ENCODE measurements around the gene BICDL2. TPM values are rescaled to one million over a fixed set of nuclear protein-coding genes. Genes with fewer than 3 reads are reported as not detected.
A peak's percentile ranks its signal among the peaks of the same experiment; 100 is the strongest.

Gene BICDL2
- polyA plus RNA-seq, 1 experiment = not detected

GRCh38 chr16:3026609-3027488 lies 9.9 kb downstream of the BICDL2 start:
- Histone ChIP-seq H3K4me3 (ENCODE audit: low read depth, low read length) (no peak overlapping the region), H3K27ac (ENCODE audit: low read depth, low read length) (no peak overlapping the region), H3K9me3 (ENCODE audit: control insufficient read depth, insufficient read depth, low read length) (no peaks in the 10 kb centered on the region; the same call in 1 of the 2 replicates), H3K27me3 (ENCODE audit: control insufficient read depth, insufficient read depth, low read length) (peaks cover 22% of the 10 kb centered on the region)
- ChIA-PET POLR2A (no interaction called here), CTCF (interaction anchor here (0.7 to 1.6 kb wide), 4 partner anchors 8 to 147 kb away, joined by 3 to 6 read pairs (median 4); no protein-coding TSS in a partner anchor)
- no peak for TF ChIP-seq CTCF (IDR thresholded peaks at IDR 0.05; ENCODE audit: low read depth, low read length)
- no peak for DNase-seq (ENCODE audit: low read depth, low spot score)

DNA sequence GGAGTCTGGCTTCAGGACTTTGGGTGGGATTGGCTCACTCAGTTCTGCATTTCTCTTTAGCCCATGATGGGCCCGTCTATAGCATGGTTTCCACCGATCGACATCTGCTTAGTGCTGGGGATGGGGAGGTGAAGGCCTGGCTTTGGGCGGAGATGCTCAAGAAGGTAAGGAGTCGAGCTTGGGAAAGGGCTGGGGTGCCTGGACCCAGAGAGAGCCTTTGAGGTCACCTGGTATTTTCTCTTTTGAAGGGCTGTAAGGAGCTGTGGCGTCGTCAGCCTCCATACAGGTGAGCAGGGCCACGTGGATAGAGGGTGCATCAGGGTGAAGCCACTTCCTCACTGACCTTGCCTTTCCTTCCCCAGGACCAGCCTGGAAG lies 10.8 kb downstream of the BICDL2 start:
- TF ChIP-seq CTCF (IDR thresholded peaks at IDR 0.05; ENCODE audit: low read depth, low read length) = no peak
- peaks cover 22% of the 10 kb centered on the region for H3K27me3 ChIP-seq (ENCODE audit: control insufficient read depth, insufficient read depth, low read length)
- ChIA-PET POLR2A (no interaction called here), CTCF (interaction anchor here (1.2 to 1.3 kb wide), 2 partner anchors 9 to 104 kb away, joined by 3 to 4 read pairs; no protein-coding TSS in a partner anchor)
- no peak overlapping the region for H3K27ac ChIP-seq (ENCODE audit: low read depth, low read length)
- no peaks in the 10 kb centered on the region; the same call in 1 of the 2 replicates for H3K9me3 ChIP-seq (ENCODE audit: control insufficient read depth, insufficient read depth, low read length)
- no peak for DNase-seq (ENCODE audit: low read depth, low spot score)
- no peak overlapping the region for H3K4me3 ChIP-seq (ENCODE audit: low read depth, low read length)

DNA sequence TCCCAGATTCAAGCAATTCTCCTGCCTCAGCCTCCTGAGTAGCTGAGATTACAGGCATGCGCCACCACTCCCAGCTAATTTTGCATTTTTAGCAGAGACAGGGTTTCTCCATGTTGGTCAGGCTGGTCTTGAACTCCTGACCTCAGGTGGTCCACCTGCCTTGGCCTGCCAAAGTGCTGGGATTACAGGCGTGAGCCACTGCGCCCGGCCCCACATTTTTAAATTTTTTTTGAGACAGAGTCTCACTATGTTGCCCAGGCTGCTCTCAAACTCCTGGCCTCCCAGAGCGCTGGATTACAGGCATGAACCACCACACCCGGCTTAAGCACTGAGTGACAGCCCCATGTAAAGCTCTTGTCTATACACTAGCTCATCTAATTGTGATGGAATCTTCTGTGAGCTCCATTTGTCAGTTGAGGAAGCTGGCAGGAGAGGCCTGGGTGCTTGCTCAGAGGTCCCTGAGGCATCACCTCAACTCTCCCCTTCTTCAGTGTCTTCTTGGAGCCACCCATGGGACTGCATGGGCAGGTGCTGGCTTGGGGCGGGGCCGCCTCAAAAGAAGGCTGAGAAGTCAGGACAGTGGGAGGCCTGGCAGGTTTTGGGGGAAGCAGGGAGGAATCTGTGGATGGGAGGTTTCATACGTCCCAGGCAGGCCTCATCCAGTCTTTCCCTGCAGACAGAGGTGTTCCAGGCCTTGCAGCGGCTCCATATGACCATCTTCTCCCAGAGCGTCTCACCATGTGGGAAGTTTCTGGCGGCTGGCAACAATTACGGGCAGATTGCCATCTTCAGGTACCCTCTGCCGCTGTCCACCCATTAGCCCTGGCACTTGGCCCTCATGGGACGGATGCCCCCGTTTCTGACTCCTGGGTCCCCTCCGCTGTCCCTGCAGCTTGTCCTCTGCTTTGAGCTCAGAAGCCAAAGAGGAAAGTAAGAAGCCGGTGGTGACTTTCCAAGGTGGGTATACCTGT lies 11.4 kb downstream of the BICDL2 start:
- H3K27me3 ChIP-seq (ENCODE audit: control insufficient read depth, insufficient read depth, low read length) = peaks cover 17% of the 10 kb centered on the region
- TF ChIP-seq CTCF (IDR thresholded peaks at IDR 0.05; ENCODE audit: low read depth, low read length) = no peak
- H3K4me3 ChIP-seq (ENCODE audit: low read depth, low read length) = no peak overlapping the region
- H3K27ac ChIP-seq (ENCODE audit: low read depth, low read length) = no peak overlapping the region
- no peaks in the 10 kb centered on the region; the same call in 1 of the 2 replicates for H3K9me3 ChIP-seq (ENCODE audit: control insufficient read depth, insufficient read depth, low read length)
- no peak for DNase-seq (ENCODE audit: low read depth, low spot score)
- ChIA-PET CTCF (interaction anchor here (0.6 to 1.3 kb wide), 3 partner anchors 10 to 104 kb away, joined by 4 to 8 read pairs (median 7); no protein-coding TSS in a partner anchor), POLR2A (interaction anchor here (0.6 to 0.7 kb wide), 2 partner anchors 9 to 899 kb away, joined by 3 to 7 read pairs; no protein-coding TSS in a partner anchor)

DNA sequence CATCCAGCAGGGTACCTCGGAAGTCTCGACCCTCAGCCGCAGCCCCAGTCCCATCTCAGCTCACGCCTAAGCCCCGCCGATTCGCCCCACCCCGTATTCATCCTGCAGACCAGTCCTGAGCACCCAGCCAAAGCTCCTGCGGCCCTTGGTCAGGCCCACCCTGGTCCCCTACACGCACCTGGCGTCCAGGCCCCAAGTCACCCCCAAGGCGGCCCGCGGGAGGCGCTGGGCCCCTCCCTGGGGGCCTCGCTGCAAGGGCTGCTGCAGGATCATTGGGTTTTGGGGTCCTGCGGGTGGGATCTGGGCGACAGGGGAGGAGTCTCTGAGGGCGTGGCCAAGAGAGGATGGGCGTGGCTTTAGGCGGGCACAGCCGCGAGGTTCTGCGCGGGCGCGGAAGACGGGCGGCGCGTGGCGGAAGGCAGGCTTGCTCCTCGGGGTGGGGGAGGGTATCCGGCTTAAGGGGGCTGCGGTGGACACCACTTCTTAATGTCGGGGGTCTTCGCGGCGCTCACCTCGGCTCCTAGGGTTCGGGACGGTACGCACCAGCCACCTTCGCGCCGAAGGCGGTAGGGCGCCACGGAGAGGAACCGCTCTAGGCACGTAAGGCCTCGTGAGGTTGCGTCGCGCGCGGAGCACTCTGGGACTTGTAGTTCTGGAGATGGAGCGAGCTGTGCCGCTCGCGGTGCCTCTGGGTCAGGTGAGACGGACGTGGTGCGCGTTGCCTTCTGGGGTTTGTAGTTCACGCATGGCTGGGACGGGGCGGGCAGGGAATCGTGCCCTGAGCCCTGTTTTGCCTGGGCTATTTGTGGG lies 12.9 kb downstream of the BICDL2 start, which contains the start of the genes HCFC1R1 and THOC6:
TSS of gene HCFC1R1 (minus strand) at position 274 of the 810 bp plus-strand sequence. CDS start at position 273, 1 bp downstream.
TSS of gene THOC6 (plus strand) at position 367 of the 810 bp plus-strand sequence. CDS start at position 659, 292 bp downstream.
- H3K4me3 ChIP-seq (ENCODE audit: low read depth, low read length) = peak within 1 kb of the TSS; percentile 94
- ChIA-PET POLR2A (interaction anchor here (0.5 to 1.3 kb wide), 6 partner anchors 10 to 1644 kb away, joined by 3 to 6 read pairs (median 4); no protein-coding TSS in a partner anchor), CTCF (interaction anchor here (1.1 to 1.8 kb wide), 3 partner anchors 8 to 36 kb away, joined by 3 to 15 read pairs (median 8); no protein-coding TSS in a partner anchor)
- peak; percentile 91 for DNase-seq (ENCODE audit: low read depth, low spot score)
- peak within 1 kb of the TSS; percentile 99 for H3K27ac ChIP-seq (ENCODE audit: low read depth, low read length)
- H3K27me3 ChIP-seq (ENCODE audit: control insufficient read depth, insufficient read depth, low read length) = peaks cover 2% of the 10 kb centered on the region
- H3K9me3 ChIP-seq (ENCODE audit: control insufficient read depth, insufficient read depth, low read length) = no peaks in the 10 kb centered on the region; the same call in 1 of the 2 replicates
- no peak for TF ChIP-seq CTCF (IDR thresholded peaks at IDR 0.05; ENCODE audit: low read depth, low read length)

Measured in AG04450 (cell line).